Activated CD4-positive, alpha-beta T cell treated with anti-CD3 and anti-CD28 coated beads, Interleukin-2, amount 50 U/mL, for 4 hours (primary cell): Measurements from ENCODE around the gene SHROOM3.
"Not testable (repeated sequence)": the region's sequence is repeated elsewhere in the genome, so short reads cannot be mapped to it uniquely, and the experiment has no call there.

ENCODE experiments used
- DNase-seq, 2 experiments: peaks; one replicate each; pipeline ENCODE4 v3.0.0-alpha.2; 2020

The SHROOM3 gene

GRCh38 chr4:76434901-76435527 is at the start of gene SHROOM3:
SHROOM3 (plus strand) TSS chr4:76435229; CDS start chr4:76436053, 824 bp downstream.
- no peak for DNase-seq

GRCh38 chr4:76385974-76386373 is 49.1 kb upstream of the SHROOM3 start:
- no peak for DNase-seq

- no peak for DNase-seq
Measured at GRCh38 chr4:76386566-76387305, 48.3 kb upstream of the SHROOM3 start.

- no peak for DNase-seq
Measured at GRCh38 chr4:76388160-76388908, 46.7 kb upstream of the SHROOM3 start.

- DNase-seq, result no peak
Measured at GRCh38 chr4:76401654-76402053, 33.4 kb upstream of the SHROOM3 start.

- no peak for DNase-seq
Measured at GRCh38 chr4:76406081-76406480, 28.9 kb upstream of the SHROOM3 start.

- DNase-seq, result no peak
Measured at GRCh38 chr4:76407440-76408119, 27.4 kb upstream of the SHROOM3 start.

GRCh38 chr4:76410636-76411035 is 24.4 kb upstream of the SHROOM3 start:
- DNase-seq, result no peak

GRCh38 chr4:76420188-76420761 is 14.8 kb upstream of the SHROOM3 start:
- DNase-seq, result no peak

- DNase-seq, result no peak
Measured at GRCh38 chr4:76420762-76421581, 14.1 kb upstream of the SHROOM3 start, which contains the start of gene CCDC158. CCDC158 (minus strand) TSS chr4:76421141; CDS start chr4:76403207, 17,934 bp downstream.

- DNase-seq, result not testable (repeated sequence)
Measured at GRCh38 chr4:76423159-76423558, 11.9 kb upstream of the SHROOM3 start.

GRCh38 chr4:76426272-76426671 is 8.8 kb upstream of the SHROOM3 start:
- DNase-seq, result no peak

- no peak for DNase-seq
Measured at GRCh38 chr4:76429636-76430035, 5.4 kb upstream of the SHROOM3 start.

- no peak for DNase-seq
Measured at GRCh38 chr4:76430519-76431388, 4.3 kb upstream of the SHROOM3 start.

GRCh38 chr4:76435528-76436319 is 695 bp downstream of the SHROOM3 start:
- no peak for DNase-seq

GRCh38 chr4:76439491-76439890 is 4.5 kb downstream of the SHROOM3 start:
- DNase-seq, result no peak

GRCh38 chr4:76441881-76442280 is 6.9 kb downstream of the SHROOM3 start:
- DNase-seq, result no peak

GRCh38 chr4:76442807-76443206 is 7.8 kb downstream of the SHROOM3 start:
- no peak for DNase-seq

- DNase-seq, result no peak
Measured at GRCh38 chr4:76443376-76443775, 8.3 kb downstream of the SHROOM3 start.

- no peak for DNase-seq
Measured at GRCh38 chr4:76445911-76446310, 10.9 kb downstream of the SHROOM3 start.
